ENCODE results near the gene LEMD1.
"Not testable (repeated sequence)": the region's sequence is repeated elsewhere in the genome, so short reads cannot be mapped to it uniquely, and the experiment has no call there.

Gene LEMD1

GRCh38 chr1:205446828-205447227 lies 25.0 kb upstream of the LEMD1 start:
- DNase-seq (ENCODE audit: low spot score) = no peak

- DNase-seq (ENCODE audit: low spot score) = no peak
Measured at GRCh38 chr1:205445646-205445935, 23.7 kb upstream of the LEMD1 start.

GRCh38 chr1:205444931-205445645 lies 23.2 kb upstream of the LEMD1 start:
- no peak for DNase-seq (ENCODE audit: low spot score)

GRCh38 chr1:205444300-205444930 lies 22.6 kb upstream of the LEMD1 start:
- no peak for DNase-seq (ENCODE audit: low spot score)

GRCh38 chr1:205443585-205444299 lies 21.9 kb upstream of the LEMD1 start:
- DNase-seq (ENCODE audit: low spot score) = no peak

GRCh38 chr1:205442051-205442725 lies 20.3 kb upstream of the LEMD1 start:
- DNase-seq (ENCODE audit: low spot score) = no peak

GRCh38 chr1:205441716-205442050 lies 19.8 kb upstream of the LEMD1 start:
- DNase-seq (ENCODE audit: low spot score) = no peak

GRCh38 chr1:205441318-205441633 lies 19.4 kb upstream of the LEMD1 start:
- DNase-seq (ENCODE audit: low spot score) = no peak

- DNase-seq (ENCODE audit: low spot score) = no peak
Measured at GRCh38 chr1:205440476-205441317, 18.8 kb upstream of the LEMD1 start.

- no peak for DNase-seq (ENCODE audit: low spot score)
Measured at GRCh38 chr1:205440121-205440475, 18.2 kb upstream of the LEMD1 start.

GRCh38 chr1:205438213-205439158 lies 16.6 kb upstream of the LEMD1 start:
- DNase-seq (ENCODE audit: low spot score) = peak; percentile 89

GRCh38 chr1:205437570-205437969 lies 15.7 kb upstream of the LEMD1 start:
- no peak for DNase-seq (ENCODE audit: low spot score)

GRCh38 chr1:205436776-205437410 lies 15.0 kb upstream of the LEMD1 start:
- DNase-seq (ENCODE audit: low spot score) = no peak

- no peak for DNase-seq (ENCODE audit: low spot score)
Measured at GRCh38 chr1:205435578-205436573, 14.0 kb upstream of the LEMD1 start.

- no peak for DNase-seq (ENCODE audit: low spot score)
Measured at GRCh38 chr1:205434738-205435137, 12.9 kb upstream of the LEMD1 start.

- DNase-seq (ENCODE audit: low spot score) = not testable (repeated sequence)
Measured at GRCh38 chr1:205432692-205433091, 10.8 kb upstream of the LEMD1 start.

- no peak for DNase-seq (ENCODE audit: low spot score)
Measured at GRCh38 chr1:205432116-205432515, 10.3 kb upstream of the LEMD1 start.

- DNase-seq (ENCODE audit: low spot score) = peak; percentile 49
Measured at GRCh38 chr1:205430696-205431305, 8.9 kb upstream of the LEMD1 start.

All from hepatic stellate cell (primary cell).